Gastrocnemius medialis (tissue), 4 donors: ENCODE results near the gene ORM1. TPM values are rescaled to one million over a fixed set of nuclear protein-coding genes. Genes with fewer than 3 reads are reported as not detected.

Experiments used
- ATAC-seq, 2 donors: fragments of 150-250 bp; one replicate each; pipeline ENCODE4 v1.9.1; 2016
- DNase-seq, 2 donors: peaks; one replicate each; pipeline ENCODE4 v3.0.0-alpha.2; 2019
- H3K27ac ChIP-seq, 4 donors: fragments of 200-600 bp; sonication (generic); 1 replicate in 1 of 4; 2 replicates in 3 of 4; pipeline ENCODE4 v1.5.1; 2016 to 2018; ENCODE audit warnings: mild to moderate bottlenecking in 2 of 4, moderate library complexity in 1 of 4
- H3K27me3 ChIP-seq, 3 donors: fragments of 200-600 bp; sonication (generic) in 2 of 3; 1 replicate in 1 of 3; 2 replicates in 2 of 3; pipeline versions ENCODE4 v1.5.1 to v1.6.0; 2016 to 2019; ENCODE audit warnings: mild to moderate bottlenecking in 1 of 3, moderate library complexity in 1 of 3
- H3K36me3 ChIP-seq, 2 donors: fragments of 200-600 bp; sonication (generic) in 1 of 2; one replicate each; pipeline ENCODE4 v1.5.1; 2017 to 2018
- H3K4me1 ChIP-seq, 2 donors: fragments of 200-600 bp; sonication (generic) in 1 of 2; one replicate each; pipeline ENCODE4 v1.5.1; 2016 to 2017; ENCODE audit warnings: mild to moderate bottlenecking in 2 of 2
- H3K4me3 ChIP-seq, 4 donors: fragments of 200-600 bp; sonication (generic) in 3 of 4; 1 replicate in 1 of 4; 2 replicates in 3 of 4; pipeline ENCODE4 v1.5.1; 2016 to 2019; ENCODE audit warnings: mild to moderate bottlenecking in 2 of 4
- H3K9me3 ChIP-seq, 3 donors: fragments of 200-600 bp; sonication (generic) in 2 of 3; 1 replicate in 1 of 3; 2 replicates in 2 of 3; pipeline ENCODE4 v1.5.1; 2016 to 2019
- CTCF ChIP-seq, 5 experiments: fragments of 450-650 bp in 3 of 5; fragments of 200-600 bp in 2 of 5; sonication (generic) in 2 of 5; IDR thresholded peaks in 4 of 5; conservative IDR thresholded peaks in 1 of 5; 1 replicate in 4 of 5; 2 replicates in 1 of 5; pipeline ENCODE4 v1.5.1; 2016 to 2019; ENCODE audit warnings: antibody characterized with exemption in 5 of 5, mild to moderate bottlenecking in 3 of 5, moderate library complexity in 3 of 5
- POLR2A ChIP-seq, 2 donors: fragments of 450-650 bp; IDR thresholded peaks; one replicate each; pipeline ENCODE4 v1.6.1; 2017; ENCODE audit warnings: antibody characterized with exemption in 2 of 2, mild to moderate bottlenecking in 2 of 2, moderate library complexity in 2 of 2
- in situ Hi-C, 4 donors: fragments of 200-750 bp; cut with MboI; loops; one replicate each; pipeline versions ENCODE4 v1.15.0 to v1.8.0; 2017; ENCODE audit warnings: low sequenced_read_pairs in 4 of 4
- intact Hi-C: fragments of 100-400 bp; cut with DNase I; formaldehyde crosslinking; loops from one replicate; pipeline ENCODE4 v1.15.1; 2023; ENCODE audit warnings: low total_unique reads
- total RNA-seq, 4 donors: library from RNA; depleted of rRNA; stranded (reverse); fragments of >200 nt; gene quantifications; one replicate each; pipeline versions ENCODE4 v1.1.0 to v1.2.3, GENCODE V29; 2016

Gene ORM1
- total RNA-seq, 4 donors from 2014 or later, result 33.5 to 92.8 TPM; not detected in 2

GRCh38 chr9:114300153-114300845 lies 22.6 kb upstream of the ORM1 start:
- Histone ChIP-seq H3K27me3 (no peaks in the 10 kb centered on the region), H3K9me3 (peaks cover 0 to 8% (median 0%) of the 10 kb centered on the region in 3 donors), H3K27ac (no peak overlapping the region), H3K36me3 (peaks cover 0 to 5% of the 10 kb centered on the region in 2 donors), H3K4me1 (no peaks in the 10 kb centered on the region), H3K4me3 (no peak overlapping the region)
- TF ChIP-seq POLR2A (IDR thresholded peaks at IDR 0.05) (no peak), CTCF (IDR thresholded peaks at IDR 0.05 in 4 of 5, conservative IDR thresholded peaks at IDR 0.05 in 1 of 5) (no peak)
- DNase-seq, result no peak
- in situ Hi-C loops, result no loop called here
- intact Hi-C loops, result no loop called here
- no peak for ATAC-seq

GRCh38 chr9:114300846-114301797 lies 21.8 kb upstream of the ORM1 start:
- no peak for DNase-seq
- peaks cover 0 to 8% (median 0%) of the 10 kb centered on the region in 3 donors for H3K9me3 ChIP-seq
- intact Hi-C loops, result no loop called here

GRCh38 chr9:114301798-114302565 lies 20.9 kb upstream of the ORM1 start:
- intact Hi-C loops, result no loop called here
- TF ChIP-seq CTCF (IDR thresholded peaks at IDR 0.05 in 4 of 5, conservative IDR thresholded peaks at IDR 0.05 in 1 of 5) (no peak), POLR2A (IDR thresholded peaks at IDR 0.05) (no peak)
- Histone ChIP-seq H3K27me3 (no peaks in the 10 kb centered on the region), H3K4me3 (no peak overlapping the region), H3K9me3 (peaks cover 0 to under 1% (median 0%) of the 10 kb centered on the region in 3 donors), H3K27ac (no peak overlapping the region), H3K36me3 (no peaks in the 10 kb centered on the region), H3K4me1 (no peaks in the 10 kb centered on the region)
- in situ Hi-C loops, result no loop called here
- ATAC-seq, result no peak
- DNase-seq, result no peak

More at GRCh38 chr9:114300846-114301797, 21.8 kb upstream of the ORM1 start:
- H3K4me3 ChIP-seq, result no peak overlapping the region
- no peaks in the 10 kb centered on the region for H3K4me1 ChIP-seq
- no peaks in the 10 kb centered on the region for H3K36me3 ChIP-seq
- no peak for ATAC-seq
- H3K27ac ChIP-seq, result no peak overlapping the region
- in situ Hi-C loops, result no loop called here
- TF ChIP-seq POLR2A (IDR thresholded peaks at IDR 0.05) (no peak), CTCF (IDR thresholded peaks at IDR 0.05 in 4 of 5, conservative IDR thresholded peaks at IDR 0.05 in 1 of 5) (no peak)
- H3K27me3 ChIP-seq, result no peaks in the 10 kb centered on the region

DNA sequence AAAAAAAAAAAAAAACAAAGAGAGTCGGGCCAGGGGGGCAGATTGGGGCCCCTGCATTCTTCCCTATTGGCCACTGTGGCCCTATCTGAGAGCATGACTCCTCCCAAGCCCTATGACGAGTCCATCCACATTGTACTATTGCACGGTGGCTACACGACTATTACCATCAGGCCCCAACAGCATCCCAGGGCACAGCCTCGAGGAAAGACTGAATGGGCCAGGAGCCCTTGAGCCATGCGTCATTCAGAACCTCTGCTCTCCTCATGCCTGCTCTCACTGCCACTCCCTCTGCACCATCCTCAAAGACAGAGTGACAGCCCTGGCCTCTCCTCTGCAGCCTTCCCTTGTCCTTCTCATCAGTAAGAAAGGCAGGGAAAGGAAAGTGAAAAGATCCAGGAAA lies 20.2 kb upstream of the ORM1 start:
- no peaks in the 10 kb centered on the region for H3K36me3 ChIP-seq
- no peak for ATAC-seq
- H3K4me3 ChIP-seq, result no peak overlapping the region
- TF ChIP-seq CTCF (IDR thresholded peaks at IDR 0.05 in 4 of 5, conservative IDR thresholded peaks at IDR 0.05 in 1 of 5), result no peak
- TF ChIP-seq POLR2A (IDR thresholded peaks at IDR 0.05), result no peak
- no peak for DNase-seq
- H3K4me1 ChIP-seq, result no peaks in the 10 kb centered on the region
- in situ Hi-C loops, result no loop called here
- intact Hi-C loops, result no loop called here
- no peaks in the 10 kb centered on the region for H3K27me3 ChIP-seq
- H3K27ac ChIP-seq, result no peak overlapping the region
- no peaks in the 10 kb centered on the region for H3K9me3 ChIP-seq
